WTC11 (cell line): ENCODE measurements around the gene DNASE1L2. TPM values are rescaled to one million over a fixed set of nuclear protein-coding genes. Genes with fewer than 3 reads are reported as not detected.

Experiments
- ATAC-seq: fragments of 200-7000 bp; cut with Tn5 transposase; 2 replicates; pipeline ENCODE4 v1.10.0; 2021; ENCODE audit warnings: mild to moderate bottlenecking, moderate library complexity
- CTCF ChIA-PET: fragments of 300-600 bp; sonication (Branson Sonifier 250); formaldehyde crosslinking; loops from one replicate; lab custom pipeline; 2021; ENCODE audit warnings: antibody characterized with exemption; lab: Charles Lee
- POLR2A ChIA-PET: fragments of 350-600 bp; sonication (Branson Sonifier 250); formaldehyde crosslinking; loops from one replicate; lab custom pipeline; 2021; ENCODE audit warnings: antibody characterized with exemption; lab: Charles Lee
- DNase-seq: peaks from one replicate; pipeline ENCODE4 v3.0.0; 2021; ENCODE audit warnings: low spot score
- H3K27ac Mint-ChIP-seq: 2 replicates; pipeline ENCODE4 v1.8.0; 2021; ENCODE audit warnings: mixed read lengths
- H3K27me3 Mint-ChIP-seq: 2 replicates; pipeline ENCODE4 v1.8.0; 2021; ENCODE audit warnings: low read depth, mild to moderate bottlenecking, moderate library complexity, mixed read lengths
- H3K36me3 Mint-ChIP-seq: 2 replicates; pipeline ENCODE4 v1.8.0; 2021; ENCODE audit warnings: mixed read lengths
- H3K4me1 Mint-ChIP-seq: 2 replicates; pipeline ENCODE4 v1.8.0; 2022; ENCODE audit warnings: mixed read lengths
- H3K4me3 Mint-ChIP-seq: 2 replicates; pipeline ENCODE4 v1.8.0; 2021; ENCODE audit warnings: mild to moderate bottlenecking, moderate library complexity, mixed read lengths
- H3K9me3 Mint-ChIP-seq: 2 replicates; pipeline ENCODE4 v1.8.0; 2021; ENCODE audit warnings: mixed read lengths
- EMX1 ChIP-seq: fragments of 250-450 bp; sonication (Bioruptor Pico); IDR thresholded peaks from 2 replicates; pipeline ENCODE4 v1.8.0; 2021; ENCODE audit warnings: mild to moderate bottlenecking
- ERG ChIP-seq: fragments of 250-450 bp; sonication (Bioruptor Pico); IDR thresholded peaks from 2 replicates; pipeline ENCODE4 v1.8.0; 2021; ENCODE audit warnings: mild to moderate bottlenecking
- GABPB1 ChIP-seq: sonication (generic); formaldehyde crosslinking; IDR thresholded peaks from 2 replicates; pipeline ENCODE4 v1.8.1; 2023; ENCODE audit warnings: mild to moderate bottlenecking, missing genetic modification reagents
- GRHL2 ChIP-seq: fragments of 250-450 bp; sonication (Bioruptor Pico); IDR thresholded peaks from 2 replicates; pipeline ENCODE4 v1.8.0; 2022; ENCODE audit warnings: mild to moderate bottlenecking, moderate library complexity; ENCODE audit not compliant: insufficient replicate concordance, severe bottlenecking
- GTF2I ChIP-seq: fragments of 250-450 bp; sonication (Bioruptor Pico); conservative IDR thresholded peaks from 2 replicates; pipeline ENCODE4 v1.4.0; 2021; ENCODE audit warnings: mild to moderate bottlenecking
- HMGA2 ChIP-seq: fragments of 250-450 bp; sonication (Bioruptor Pico); IDR thresholded peaks from 2 replicates; pipeline ENCODE4 v1.4.0; 2021; ENCODE audit warnings: mild to moderate bottlenecking, moderate library complexity
- MAX ChIP-seq: sonication (generic); formaldehyde crosslinking; IDR thresholded peaks from 2 replicates; pipeline ENCODE4 v1.8.0; 2022; ENCODE audit warnings: mild to moderate bottlenecking, missing genetic modification reagents
- NFATC4 ChIP-seq: fragments of 250-450 bp; sonication (Bioruptor Pico); IDR thresholded peaks from 2 replicates; pipeline ENCODE4 v1.9.0; 2021; ENCODE audit warnings: mild to moderate bottlenecking
- NFE2L1 ChIP-seq: sonication (generic); formaldehyde crosslinking; IDR thresholded peaks from 2 replicates; pipeline ENCODE4 v1.8.1; 2023; ENCODE audit warnings: missing genetic modification reagents
- PRDM15 ChIP-seq: sonication (generic); formaldehyde crosslinking; IDR thresholded peaks from 2 replicates; pipeline ENCODE4 v1.8.0; 2022; ENCODE audit warnings: missing genetic modification reagents
- SMAD3 ChIP-seq: sonication (generic); formaldehyde crosslinking; IDR thresholded peaks from 2 replicates; pipeline ENCODE4 v1.8.0; 2022; ENCODE audit warnings: missing genetic modification reagents, mild to moderate bottlenecking, borderline replicate concordance
- TP53 ChIP-seq: sonication (generic); formaldehyde crosslinking; IDR thresholded peaks from 2 replicates; pipeline ENCODE4 v1.8.1; 2023; ENCODE audit warnings: mild to moderate bottlenecking, missing genetic modification reagents
- ZNF232 ChIP-seq: sonication (generic); formaldehyde crosslinking; IDR thresholded peaks from 2 replicates; pipeline ENCODE4 v1.8.0; 2022; ENCODE audit warnings: mild to moderate bottlenecking, missing genetic modification reagents
- ZNF425 ChIP-seq: fragments of 250-450 bp; sonication (Bioruptor Pico); conservative IDR thresholded peaks from 2 replicates; pipeline ENCODE4 v1.9.0; 2021; ENCODE audit warnings: mild to moderate bottlenecking
- total RNA-seq: library from RNA; stranded (reverse); gene quantifications from 3 replicates; pipeline ENCODE4 v1.2.3, GENCODE V29; 2021

The DNASE1L2 gene
- total RNA-seq, 1 experiment from 2014 or later, result 0.66 TPM

- H3K9me3 Mint-ChIP-seq, result no peaks in the 10 kb centered on the region
- CTCF ChIA-PET, result no interaction called here
- POLR2A ChIA-PET, result no interaction called here
These were observed 3.9 kb upstream of the DNASE1L2 start for GRCh38 chr16:2232094-2232990.

More at GRCh38 chr16:2232094-2232990, 3.9 kb upstream of the DNASE1L2 start:
- H3K27me3 Mint-ChIP-seq, result peaks cover 12% of the 10 kb centered on the region
- TF ChIP-seq NFE2L1 (CRISPR knock-in tag) (no peak), ZNF425 (CRISPR knock-in tag) (no peak), MAX (CRISPR knock-in tag) (no peak), GABPB1 (CRISPR knock-in tag) (no peak), SMAD3 (CRISPR knock-in tag) (no peak), TP53 (CRISPR knock-in tag) (no peak), HMGA2 (no peak), NFATC4 (CRISPR knock-in tag) (no peak), ERG (CRISPR knock-in tag) (no peak), EMX1 (CRISPR knock-in tag) (no peak), ZNF232 (CRISPR knock-in tag) (no peak), PRDM15 (CRISPR knock-in tag) (no peak), GRHL2 (CRISPR knock-in tag) (no peak), GTF2I (CRISPR knock-in tag) (no peak)
- TF ChIP-seq, all 79 proteins: peak for 0
- Mint-ChIP-seq H3K36me3 (peaks cover 3% of the 10 kb centered on the region; the same call in 1 of the 2 replicates), H3K27ac (no peak overlapping the region), H3K4me3 (no peak overlapping the region), H3K4me1 (no peaks in the 10 kb centered on the region)
- ATAC-seq (no peak), DNase-seq (no peak)
